ENCODE measurements around the gene WASF2. TPM values are rescaled to one million over a fixed set of nuclear protein-coding genes. Genes with fewer than 3 reads are reported as not detected.
"Not testable (repeated sequence)": the region's sequence is repeated elsewhere in the genome, so short reads cannot be mapped to it uniquely, and the experiment has no call there.

Gene WASF2
- total RNA-seq, 1 donor: 33.0 TPM

- DNase-seq (ENCODE audit: low read depth): no peak
- TF ChIP-seq, protein P1, sequence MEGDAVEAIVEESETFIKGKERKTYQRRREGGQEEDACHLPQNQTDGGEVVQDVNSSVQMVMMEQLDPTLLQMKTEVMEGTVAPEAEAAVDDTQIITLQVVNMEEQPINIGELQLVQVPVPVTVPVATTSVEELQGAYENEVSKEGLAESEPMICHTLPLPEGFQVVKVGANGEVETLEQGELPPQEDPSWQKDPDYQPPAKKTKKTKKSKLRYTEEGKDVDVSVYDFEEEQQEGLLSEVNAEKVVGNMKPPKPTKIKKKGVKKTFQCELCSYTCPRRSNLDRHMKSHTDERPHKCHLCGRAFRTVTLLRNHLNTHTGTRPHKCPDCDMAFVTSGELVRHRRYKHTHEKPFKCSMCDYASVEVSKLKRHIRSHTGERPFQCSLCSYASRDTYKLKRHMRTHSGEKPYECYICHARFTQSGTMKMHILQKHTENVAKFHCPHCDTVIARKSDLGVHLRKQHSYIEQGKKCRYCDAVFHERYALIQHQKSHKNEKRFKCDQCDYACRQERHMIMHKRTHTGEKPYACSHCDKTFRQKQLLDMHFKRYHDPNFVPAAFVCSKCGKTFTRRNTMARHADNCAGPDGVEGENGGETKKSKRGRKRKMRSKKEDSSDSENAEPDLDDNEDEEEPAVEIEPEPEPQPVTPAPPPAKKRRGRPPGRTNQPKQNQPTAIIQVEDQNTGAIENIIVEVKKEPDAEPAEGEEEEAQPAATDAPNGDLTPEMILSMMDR (IDR thresholded peaks at IDR 0.05; ENCODE audit: insufficient read depth, low read length): no peak
- no peak overlapping the region for H3K4me3 ChIP-seq (ENCODE audit: low read depth, low read length)
Observed at GRCh38 chr1:27481994-27482620, 7.9 kb downstream of the WASF2 start.

DNA sequence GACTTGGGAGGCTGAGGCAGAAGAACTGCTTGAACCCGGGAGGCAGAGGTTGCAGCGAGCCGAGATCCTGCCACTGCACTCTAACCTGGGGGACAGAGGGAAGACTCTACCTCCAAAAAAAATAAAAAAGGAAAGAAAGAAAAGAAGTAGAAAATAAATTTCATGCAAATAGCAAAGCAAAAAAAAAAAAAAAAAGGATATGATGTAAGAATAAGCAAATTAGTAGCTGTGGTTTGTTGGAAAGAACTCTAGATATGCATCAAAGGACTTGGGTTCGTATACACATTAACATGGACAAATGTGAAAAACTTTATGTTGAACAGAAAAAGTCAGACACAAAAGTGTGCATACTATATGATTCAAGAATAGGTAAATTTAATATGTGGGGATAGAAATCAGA is 11.9 kb downstream of the WASF2 start:
- no peak overlapping the region for H3K4me3 ChIP-seq (ENCODE audit: low read depth, low read length)
- TF ChIP-seq, protein P1 (IDR thresholded peaks at IDR 0.05; ENCODE audit: insufficient read depth, low read length): no peak
- no peak for DNase-seq (ENCODE audit: low read depth)

- TF ChIP-seq, protein P1 (IDR thresholded peaks at IDR 0.05; ENCODE audit: insufficient read depth, low read length): no peak
- DNase-seq (ENCODE audit: low read depth): no peak
Observed at GRCh38 chr1:27476237-27476636, 13.7 kb downstream of the WASF2 start.

GRCh38 chr1:27475720-27476119 is 14.2 kb downstream of the WASF2 start:
- no peak for DNase-seq (ENCODE audit: low read depth)
- TF ChIP-seq, protein P1 (IDR thresholded peaks at IDR 0.05; ENCODE audit: insufficient read depth, low read length): no peak
- H3K4me3 ChIP-seq (ENCODE audit: low read depth, low read length): no peak overlapping the region

More at GRCh38 chr1:27476237-27476636, 13.7 kb downstream of the WASF2 start:
- no peak overlapping the region for H3K4me3 ChIP-seq (ENCODE audit: low read depth, low read length)

DNA sequence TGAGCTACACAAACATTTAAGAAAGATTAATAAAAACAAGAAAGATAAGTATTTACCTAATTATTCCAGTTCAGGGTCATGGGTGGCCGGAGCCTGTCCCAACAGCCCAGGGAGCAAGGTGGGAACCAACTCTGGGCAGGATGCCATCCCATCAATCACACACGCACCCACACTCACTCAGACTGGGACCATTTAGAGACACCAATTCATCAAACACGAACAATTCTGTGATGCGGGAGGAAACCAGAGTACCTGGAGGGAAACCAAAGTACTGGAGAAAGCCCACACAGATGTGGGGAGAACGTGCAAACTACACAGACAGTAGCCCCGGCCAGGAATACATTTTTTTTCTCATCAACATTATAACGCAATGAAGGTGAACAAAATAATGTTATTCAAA is 16.2 kb downstream of the WASF2 start:
- H3K4me3 ChIP-seq (ENCODE audit: low read depth, low read length): no peak overlapping the region
- DNase-seq (ENCODE audit: low read depth): no peak
- TF ChIP-seq, protein P1 (IDR thresholded peaks at IDR 0.05; ENCODE audit: insufficient read depth, low read length): no peak

DNA sequence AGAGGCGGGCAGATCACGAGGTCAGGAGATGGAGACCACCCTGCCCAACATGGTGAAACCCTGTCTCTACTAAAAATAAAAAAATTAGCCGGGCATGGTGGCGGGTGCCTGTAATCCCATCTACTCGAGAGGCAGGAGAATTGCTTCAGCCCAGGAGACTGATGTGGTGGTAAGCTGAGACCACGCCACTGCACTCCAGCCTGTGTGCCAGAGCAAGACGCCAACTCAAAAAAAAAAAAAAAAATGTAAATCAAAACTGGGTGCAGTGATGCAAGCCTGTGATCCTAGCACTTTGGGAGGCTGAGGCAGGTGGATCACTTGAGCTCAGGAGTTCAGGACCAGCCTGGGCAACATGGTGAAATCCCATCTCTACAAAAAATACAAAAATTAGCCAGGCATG is 17.9 kb downstream of the WASF2 start:
- DNase-seq (ENCODE audit: low read depth); H3K4me3 ChIP-seq (ENCODE audit: low read depth, low read length): not testable (repeated sequence)

- no peak for DNase-seq (ENCODE audit: low read depth)
- no peak overlapping the region for H3K4me3 ChIP-seq (ENCODE audit: low read depth, low read length)
- TF ChIP-seq, protein P1 (IDR thresholded peaks at IDR 0.05; ENCODE audit: insufficient read depth, low read length): no peak
Observed at GRCh38 chr1:27471477-27471876, 18.5 kb downstream of the WASF2 start.
